Suprapubic skin (tissue), 4 donors: ENCODE results near the gene GALNT18. TPM values are rescaled to one million over a fixed set of nuclear protein-coding genes. Genes with fewer than 3 reads are reported as not detected.

Source experiments
- DNase-seq, 2 donors: peaks; one replicate each; pipeline ENCODE4 v3.0.0-alpha.2; 2019; ENCODE audit warnings: low spot score in 2 of 2
- H3K27ac ChIP-seq: fragments of 200-600 bp; sonication (generic); one replicate; pipeline ENCODE4 v1.5.1; 2019
- H3K27me3 ChIP-seq: fragments of 200-600 bp; sonication (generic); one replicate; pipeline ENCODE4 v1.5.1; 2019
- H3K36me3 ChIP-seq: fragments of 200-600 bp; sonication (generic); one replicate; pipeline ENCODE4 v1.5.1; 2019
- H3K4me1 ChIP-seq: fragments of 200-600 bp; sonication (generic); one replicate; pipeline ENCODE4 v1.5.1; 2019
- H3K4me3 ChIP-seq: fragments of 200-600 bp; sonication (generic); one replicate; pipeline ENCODE4 v1.5.1; 2019; ENCODE audit warnings: mild to moderate bottlenecking
- H3K9me3 ChIP-seq: fragments of 200-600 bp; sonication (generic); one replicate; pipeline ENCODE4 v1.5.1; 2019
- CTCF ChIP-seq, 2 donors: fragments of 200-600 bp in 1 of 2; fragments of 450-650 bp in 1 of 2; sonication (generic) in 1 of 2; IDR thresholded peaks; one replicate each; pipeline ENCODE4 v1.5.1; 2016 to 2019; ENCODE audit warnings: antibody characterized with exemption in 2 of 2, mild to moderate bottlenecking in 1 of 2, moderate library complexity in 1 of 2
- EP300 ChIP-seq: sonication (generic); formaldehyde crosslinking; IDR thresholded peaks from one replicate; pipeline ENCODE4 v1.6.1; 2017; ENCODE audit warnings: antibody characterized with exemption
- POLR2A ChIP-seq, 2 donors: fragments of 450-650 bp; IDR thresholded peaks; one replicate each; pipeline ENCODE4 v1.6.1; 2017; ENCODE audit warnings: antibody characterized with exemption in 2 of 2, mild to moderate bottlenecking in 2 of 2, moderate library complexity in 2 of 2
- POLR2AphosphoS5 ChIP-seq, 3 donors: sonication (generic); formaldehyde crosslinking; IDR thresholded peaks; one replicate each; pipeline ENCODE4 v1.6.1; 2017; ENCODE audit warnings: antibody characterized with exemption in 3 of 3
- WGBS: methylation state at CpG from one replicate; pipeline ENCODE4 v1.1.5; 2018; 5-methylcytosine and 5-hydroxymethylcytosine counted together
- total RNA-seq, 4 donors: library from RNA; depleted of rRNA; stranded (reverse); fragments of >200 nt; gene quantifications; one replicate each; pipeline ENCODE4 v1.1.0, GENCODE V29; 2016

Gene GALNT18
- total RNA-seq, 4 donors from 2014 or later = 20.6 to 26.0 (median 23.1) TPM

- H3K27me3 ChIP-seq = no peaks in the 10 kb centered on the region
- TF ChIP-seq CTCF (IDR thresholded peaks at IDR 0.05) (no peak), EP300 (no peak), POLR2A (IDR thresholded peaks at IDR 0.05) (no peak), POLR2AphosphoS5 (IDR thresholded peaks at IDR 0.05) (no peak)
- DNase-seq = no peak
- no peak overlapping the region for H3K4me3 ChIP-seq
- peaks cover 6% of the 10 kb centered on the region for H3K4me1 ChIP-seq
- H3K36me3 ChIP-seq = no peaks in the 10 kb centered on the region
- no peaks in the 10 kb centered on the region for H3K9me3 ChIP-seq
- WGBS = 54% methylated on average over 12 of the region's 12 CpGs
- H3K27ac ChIP-seq = no peak overlapping the region
These were observed 272.5 kb downstream of the GALNT18 start for GRCh38 chr11:11349106-11349825.

GRCh38 chr11:11348303-11348702 is 273.5 kb downstream of the GALNT18 start:
- DNase-seq = no peak
- H3K4me3 ChIP-seq = no peak overlapping the region
- no peaks in the 10 kb centered on the region for H3K9me3 ChIP-seq
- H3K36me3 ChIP-seq = no peaks in the 10 kb centered on the region
- no peak for TF ChIP-seq POLR2A (IDR thresholded peaks at IDR 0.05)
- H3K27ac ChIP-seq = no peak overlapping the region
- WGBS = 99% methylated on average over 5 of the region's 5 CpGs
- H3K4me1 ChIP-seq = peaks cover 6% of the 10 kb centered on the region
- no peaks in the 10 kb centered on the region for H3K27me3 ChIP-seq

- WGBS = 50% methylated on average over 7 of the region's 7 CpGs
- no peak for DNase-seq
- no peak overlapping the region for H3K27ac ChIP-seq
- TF ChIP-seq POLR2A (IDR thresholded peaks at IDR 0.05) = no peak
- TF ChIP-seq EP300 = no peak
- no peak for TF ChIP-seq POLR2AphosphoS5 (IDR thresholded peaks at IDR 0.05)
- no peak for TF ChIP-seq CTCF (IDR thresholded peaks at IDR 0.05)
- no peaks in the 10 kb centered on the region for H3K27me3 ChIP-seq
- H3K4me3 ChIP-seq = no peak overlapping the region
- H3K36me3 ChIP-seq = no peaks in the 10 kb centered on the region
- peaks cover 6% of the 10 kb centered on the region for H3K4me1 ChIP-seq
- H3K9me3 ChIP-seq = no peaks in the 10 kb centered on the region
These were observed 274.2 kb downstream of the GALNT18 start for GRCh38 chr11:11347592-11347991.

GRCh38 chr11:11346303-11346702 is 275.5 kb downstream of the GALNT18 start:
- Histone ChIP-seq H3K27ac (no peak overlapping the region), H3K27me3 (no peaks in the 10 kb centered on the region), H3K4me3 (no peak overlapping the region), H3K4me1 (peaks cover 6% of the 10 kb centered on the region), H3K36me3 (no peaks in the 10 kb centered on the region), H3K9me3 (no peaks in the 10 kb centered on the region)
- DNase-seq = no peak
- no peak for TF ChIP-seq POLR2A (IDR thresholded peaks at IDR 0.05)
- TF ChIP-seq POLR2AphosphoS5 (IDR thresholded peaks at IDR 0.05) = no peak
- no peak for TF ChIP-seq CTCF (IDR thresholded peaks at IDR 0.05)
- TF ChIP-seq EP300 = no peak
- 85% methylated on average over 4 of the region's 4 CpGs for WGBS

GRCh38 chr11:11345099-11345498 is 276.7 kb downstream of the GALNT18 start:
- H3K4me3 ChIP-seq = no peak overlapping the region
- H3K27me3 ChIP-seq = no peaks in the 10 kb centered on the region
- no peaks in the 10 kb centered on the region for H3K9me3 ChIP-seq
- no peak for TF ChIP-seq EP300
- no peak for TF ChIP-seq POLR2A (IDR thresholded peaks at IDR 0.05)
- no peak for TF ChIP-seq POLR2AphosphoS5 (IDR thresholded peaks at IDR 0.05)
- no peak for TF ChIP-seq CTCF (IDR thresholded peaks at IDR 0.05)
- WGBS = 67% methylated on average over 1 of the region's 1 CpG
- no peak overlapping the region for H3K27ac ChIP-seq
- H3K36me3 ChIP-seq = no peaks in the 10 kb centered on the region
- DNase-seq = no peak
- peaks cover 6% of the 10 kb centered on the region for H3K4me1 ChIP-seq
